PC-3 (cell line): ENCODE measurements around the gene SLC24A3. TPM values are rescaled to one million over a fixed set of nuclear protein-coding genes. Genes with fewer than 3 reads are reported as not detected.

Experiments used
- ATAC-seq: fragments of 200-7000 bp; cut with Tn5 transposase; 2 replicates; pipeline ENCODE4 v1.9.1; 2020; ENCODE audit warnings: mild to moderate bottlenecking, moderate library complexity
- BruUV-seq: library from RNA; stranded (reverse); fragments of 400-500 nt; replicated peaks from 2 replicates; lab custom pipeline; 2021; lab: Mats Ljungman, UMichigan
- CTCF ChIA-PET: fragments of 300-600 bp; sonication (Branson Sonifier 250); formaldehyde crosslinking; loops from one replicate; lab custom pipeline; 2022; ENCODE audit warnings: antibody characterized with exemption; lab: Charles Lee
- POLR2A ChIA-PET: fragments of 300-600 bp; sonication (Branson Sonifier 250); formaldehyde crosslinking; loops from one replicate; lab custom pipeline; 2022; ENCODE audit warnings: antibody characterized with exemption; ENCODE audit not compliant: unreplicated experiment; lab: Charles Lee
- DNase-seq: peaks from one replicate; pipeline ENCODE4 v3.0.0-alpha.2; 2015
- H2AFZ ChIP-seq: fragments of 300-600 bp; sonication (generic); 2 replicates; pipeline ENCODE4 v1.6.0; 2016; ENCODE audit warnings: antibody characterized with exemption, low read length
- H3F3A ChIP-seq: fragments of 300-600 bp; sonication (generic); one replicate; pipeline ENCODE4 v1.6.0; 2017; ENCODE audit warnings: antibody characterized with exemption, low read length, control low read depth, mild to moderate bottlenecking; ENCODE audit not compliant: unreplicated experiment
- H3K27ac ChIP-seq: fragments of 300-600 bp; sonication (generic); 2 replicates; pipeline ENCODE4 v1.5.1; 2016; ENCODE audit warnings: mild to moderate bottlenecking, low read length
- H3K27me3 ChIP-seq: fragments of 300-600 bp; sonication (generic); 2 replicates; pipeline ENCODE4 v1.6.1; 2016; ENCODE audit warnings: low read length, mixed read lengths
- H3K36me3 ChIP-seq: fragments of 300-600 bp; sonication (generic); 2 replicates; pipeline ENCODE4 v1.6.1; 2016; ENCODE audit warnings: low read depth, mixed run types, low read length, mixed read lengths
- H3K4me1 ChIP-seq: fragments of 300-600 bp; sonication (generic); 2 replicates; pipeline ENCODE4 v1.5.1; 2016; ENCODE audit warnings: low read length; ENCODE audit not compliant: insufficient read depth
- H3K4me2 ChIP-seq: fragments of 300-600 bp; sonication (generic); 2 replicates; pipeline ENCODE4 v1.6.0; 2016; ENCODE audit warnings: low read length
- H3K4me3 ChIP-seq: fragments of 300-600 bp; sonication (generic); 2 replicates; pipeline ENCODE4 v1.5.1; 2016; ENCODE audit warnings: mild to moderate bottlenecking, low read length, mixed read lengths
- H3K79me2 ChIP-seq: fragments of 300-600 bp; sonication (generic); 2 replicates; pipeline ENCODE4 v1.6.1; 2017; ENCODE audit warnings: low read length, mixed read lengths
- H3K9ac ChIP-seq: fragments of 300-600 bp; sonication (generic); 2 replicates; pipeline ENCODE4 v1.6.0; 2016; ENCODE audit warnings: mild to moderate bottlenecking, low read length
- H3K9me2 ChIP-seq: fragments of 300-600 bp; sonication (generic); replicated peaks from 2 replicates; pipeline ENCODE4 v1.6.1; 2016; ENCODE audit warnings: mixed run types, low read length, mixed read lengths
- H3K9me3 ChIP-seq: fragments of 300-600 bp; sonication (generic); 2 replicates; pipeline ENCODE4 v1.6.1; 2016; ENCODE audit warnings: low read length, mixed read lengths
- H4K20me1 ChIP-seq: fragments of 300-600 bp; sonication (generic); 2 replicates; pipeline ENCODE4 v1.6.1; 2016; ENCODE audit warnings: low read length, mixed read lengths
- EZH2 ChIP-seq: fragments of 300-600 bp; sonication (generic); IDR thresholded peaks from one replicate; pipeline ENCODE4 v1.6.1; 2017; ENCODE audit warnings: antibody characterized with exemption, mild to moderate bottlenecking, low read length; ENCODE audit not compliant: unreplicated experiment
- EZH2phosphoT487 ChIP-seq: fragments of 300-600 bp; sonication (generic); IDR thresholded peaks from 2 replicates; pipeline ENCODE4 v1.6.1; 2018; ENCODE audit warnings: mild to moderate bottlenecking, antibody characterized with exemption, low read length, borderline replicate concordance
- intact Hi-C: fragments of 100-400 bp; cut with micrococcal nuclease; formaldehyde crosslinking; loops from 2 replicates; pipeline ENCODE4 v1.9.0; 2023
- total RNA-seq: library from RNA; depleted of rRNA; stranded (reverse); fragments of >200 nt; gene quantifications from 2 replicates; pipeline ENCODE4 v1.2.3, GENCODE V29; 2014
- TF ChIP-seq, protein P1 (sequence below): fragments of 300-600 bp; sonication (generic); conservative IDR thresholded peaks from 2 replicates; pipeline ENCODE4 v1.5.1; 2017; ENCODE audit warnings: antibody characterized with exemption, low read depth, mild to moderate bottlenecking, low read length

The SLC24A3 gene
- total RNA-seq, 1 experiment from 2014 or later: 0.11 TPM

DNA sequence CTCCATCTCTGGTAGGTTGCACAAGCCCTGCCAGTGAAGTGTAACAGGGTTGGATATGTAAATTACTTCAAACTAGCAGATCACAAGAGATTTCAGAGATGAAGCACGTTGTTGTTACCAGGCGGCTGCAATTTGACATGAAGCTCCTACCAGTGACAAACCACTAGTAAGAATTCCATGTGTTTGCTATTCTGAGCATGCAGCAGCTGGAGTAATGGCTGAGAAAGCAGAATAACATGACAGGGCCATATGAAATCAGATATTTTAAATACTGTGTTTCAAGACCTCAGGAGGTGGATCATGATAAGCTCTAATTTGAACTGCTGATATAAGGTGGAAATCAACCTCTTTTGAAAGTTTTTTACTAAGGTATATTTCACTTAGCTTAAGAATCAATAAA, 557.1 kb downstream of the SLC24A3 start:
- Histone ChIP-seq H3K9ac (no peak overlapping the region), H3K9me3 (no peaks in the 10 kb centered on the region), H4K20me1 (no peaks in the 10 kb centered on the region), H3K4me3 (no peak overlapping the region), H3F3A (no peaks in the 10 kb centered on the region), H3K9me2 (no peaks in the 10 kb centered on the region), H3K4me1 (peaks cover 31% of the 10 kb centered on the region), H3K4me2 (no peak overlapping the region), H2AFZ (no peak overlapping the region), H3K79me2 (0 out of 2 replicates have a peak, but pooled peaks cover 5% of the 10 kb centered on the region), H3K27me3 (no peaks in the 10 kb centered on the region), H3K27ac (no peak overlapping the region), H3K36me3 (no peaks in the 10 kb centered on the region)
- DNase-seq (no peak), ATAC-seq (no peak)
- intact Hi-C loops: no loop called here
- BruUV-seq: no TSS peak
- POLR2A ChIA-PET: no interaction called here
- CTCF ChIA-PET: no interaction called here
- TF ChIP-seq EZH2 (no peak), EZH2phosphoT487 (no peak)
- TF ChIP-seq, protein P1, sequence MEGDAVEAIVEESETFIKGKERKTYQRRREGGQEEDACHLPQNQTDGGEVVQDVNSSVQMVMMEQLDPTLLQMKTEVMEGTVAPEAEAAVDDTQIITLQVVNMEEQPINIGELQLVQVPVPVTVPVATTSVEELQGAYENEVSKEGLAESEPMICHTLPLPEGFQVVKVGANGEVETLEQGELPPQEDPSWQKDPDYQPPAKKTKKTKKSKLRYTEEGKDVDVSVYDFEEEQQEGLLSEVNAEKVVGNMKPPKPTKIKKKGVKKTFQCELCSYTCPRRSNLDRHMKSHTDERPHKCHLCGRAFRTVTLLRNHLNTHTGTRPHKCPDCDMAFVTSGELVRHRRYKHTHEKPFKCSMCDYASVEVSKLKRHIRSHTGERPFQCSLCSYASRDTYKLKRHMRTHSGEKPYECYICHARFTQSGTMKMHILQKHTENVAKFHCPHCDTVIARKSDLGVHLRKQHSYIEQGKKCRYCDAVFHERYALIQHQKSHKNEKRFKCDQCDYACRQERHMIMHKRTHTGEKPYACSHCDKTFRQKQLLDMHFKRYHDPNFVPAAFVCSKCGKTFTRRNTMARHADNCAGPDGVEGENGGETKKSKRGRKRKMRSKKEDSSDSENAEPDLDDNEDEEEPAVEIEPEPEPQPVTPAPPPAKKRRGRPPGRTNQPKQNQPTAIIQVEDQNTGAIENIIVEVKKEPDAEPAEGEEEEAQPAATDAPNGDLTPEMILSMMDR: no peak

DNA sequence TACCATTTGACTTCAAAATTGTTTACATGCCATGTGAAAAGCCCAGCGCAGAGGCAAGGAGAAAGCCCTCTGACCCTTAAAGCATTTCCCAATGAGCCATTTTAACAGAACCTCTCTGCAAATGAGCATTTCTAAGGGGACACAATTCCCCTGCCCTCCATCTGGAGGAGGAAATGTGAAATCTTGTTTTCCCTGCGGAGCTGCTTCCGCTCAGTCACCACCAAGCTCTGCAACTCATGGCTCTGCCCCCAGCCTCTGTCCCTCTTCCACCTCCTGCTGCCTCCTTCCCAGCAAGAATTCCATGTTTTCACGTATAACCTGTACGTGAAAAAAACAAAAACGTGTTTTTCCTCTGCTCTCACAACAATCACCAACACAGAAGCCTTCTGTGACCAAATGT, 557.9 kb downstream of the SLC24A3 start:
- DNase-seq (no peak), ATAC-seq (no peak)
- TF ChIP-seq EZH2phosphoT487 (no peak), EZH2 (no peak)
- TF ChIP-seq, protein P1: no peak
- no peaks in the 10 kb centered on the region for H3K9me2 ChIP-seq
- intact Hi-C loops: no loop called here
- no peaks in the 10 kb centered on the region for H3K27me3 ChIP-seq
- H3K9ac ChIP-seq: no peak overlapping the region
- no peaks in the 10 kb centered on the region for H3K36me3 ChIP-seq
- BruUV-seq: no TSS peak
- no peak overlapping the region for H2AFZ ChIP-seq
- H3K27ac ChIP-seq: no peak overlapping the region
- CTCF ChIA-PET: no interaction called here
- H3K4me2 ChIP-seq: no peak overlapping the region
- POLR2A ChIA-PET: no interaction called here
- H3F3A ChIP-seq: no peaks in the 10 kb centered on the region
- no peaks in the 10 kb centered on the region for H3K9me3 ChIP-seq
- peaks cover 39% of the 10 kb centered on the region for H3K4me1 ChIP-seq
- H3K4me3 ChIP-seq: no peak overlapping the region
- no peaks in the 10 kb centered on the region for H4K20me1 ChIP-seq
- H3K79me2 ChIP-seq: 0 out of 2 replicates have a peak, but pooled peaks cover 5% of the 10 kb centered on the region

DNA sequence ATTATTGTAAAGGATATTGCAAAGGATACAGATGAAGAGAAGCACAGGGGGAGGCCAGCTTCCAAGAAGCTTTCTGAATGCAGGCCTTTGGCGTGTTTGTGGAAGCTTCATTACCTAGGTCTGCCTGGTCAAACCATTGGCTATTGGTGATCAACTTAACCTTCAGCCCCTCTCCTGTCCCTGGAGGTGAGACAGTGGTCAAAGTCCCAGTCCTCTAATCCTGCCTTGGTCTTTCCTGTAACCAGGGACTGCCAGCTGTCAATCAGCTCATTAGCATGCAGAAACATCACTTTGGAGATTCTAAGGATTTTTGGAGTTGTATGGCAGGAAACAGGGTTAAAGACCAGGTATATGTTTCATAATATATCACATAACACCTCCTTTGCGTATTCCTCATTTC, 558.6 kb downstream of the SLC24A3 start:
- BruUV-seq: no TSS peak
- intact Hi-C loops: no loop called here

More for the DNA sequence above, 558.6 kb downstream of the SLC24A3 start:
- ATAC-seq: no peak
- Histone ChIP-seq H3K9ac (no peak overlapping the region), H3K4me3 (no peak overlapping the region), H3K4me2 (no peak overlapping the region), H3K9me2 (no peaks in the 10 kb centered on the region), H3F3A (no peaks in the 10 kb centered on the region), H3K27me3 (no peaks in the 10 kb centered on the region), H3K9me3 (no peaks in the 10 kb centered on the region), H3K79me2 (0 out of 2 replicates have a peak, but pooled peaks cover 2% of the 10 kb centered on the region), H3K27ac (no peak overlapping the region), H4K20me1 (no peaks in the 10 kb centered on the region), H3K4me1 (peaks cover 44% of the 10 kb centered on the region), H3K36me3 (no peaks in the 10 kb centered on the region), H2AFZ (no peak overlapping the region)
- no peak for TF ChIP-seq EZH2
- TF ChIP-seq, protein P1: no peak
- TF ChIP-seq EZH2phosphoT487: no peak
- ChIA-PET POLR2A (no interaction called here), CTCF (no interaction called here)
- no peak for DNase-seq
